ENCODE data around the gene MYO7A. TPM values are rescaled to one million over a fixed set of nuclear protein-coding genes. Genes with fewer than 3 reads are reported as not detected.

Gene MYO7A
- total and polyA plus RNA-seq, 2 of the 8 experiments (the other 6 are each of a cell fraction or from before 2014, with no cell fraction given): 1.5 to 1.9 TPM

DNA sequence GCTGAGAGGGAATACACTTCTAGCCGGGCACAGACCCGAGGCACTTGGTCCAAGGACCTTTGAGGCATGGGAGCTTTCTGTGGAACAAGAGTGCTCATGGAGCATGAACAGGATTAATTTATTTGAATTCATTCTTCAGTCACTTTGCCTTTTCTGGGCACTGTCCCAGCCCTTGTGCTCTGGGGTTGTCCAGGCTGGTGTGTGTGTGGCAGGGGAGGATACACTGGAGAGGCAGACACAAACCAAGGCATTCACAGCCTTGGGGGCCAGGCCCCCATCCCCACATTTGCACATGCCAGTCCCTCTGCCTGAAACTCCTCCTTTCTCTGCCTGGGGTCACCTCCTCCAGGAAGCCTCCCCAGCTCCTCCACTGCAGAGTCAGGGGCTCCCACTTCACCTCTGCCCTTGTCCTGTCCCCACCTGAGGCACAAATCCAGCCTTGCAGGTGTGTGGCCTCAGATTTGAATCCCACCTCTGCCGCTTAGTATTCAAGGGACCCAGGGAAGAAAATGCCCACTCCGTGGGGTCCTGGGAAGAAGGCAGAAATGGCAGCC is 55.5 kb downstream of the MYO7A start:
- H4K5ac ChIP-seq (ENCODE audit: insufficient read length, low read depth, low read length): no peak overlapping the region

More for the DNA sequence above, 55.5 kb downstream of the MYO7A start:
- H2AK5ac ChIP-seq (ENCODE audit: low read depth, low read length): no peak overlapping the region
- no peak overlapping the region for H3K56ac ChIP-seq (replicated peaks; ENCODE audit: insufficient read length, low read depth, low read length)
- H4K91ac ChIP-seq (replicated peaks; ENCODE audit: insufficient read length, low read length): no peak overlapping the region
- CTCF ChIA-PET (ENCODE audit: partially characterized antibody): interaction anchor here (0.6 to 15.1 kb wide), 8 partner anchors 9 to 93 kb away, joined by 3 to 187 read pairs (median 4); partner anchors contain the start of gene MYO7A
- no peak overlapping the region for H2BK12ac ChIP-seq (ENCODE audit: low read depth, low read length)
- H3K79me2 ChIP-seq (ENCODE audit: control insufficient read depth in 1 of 2, insufficient read depth in 2 of 2, low read length in 2 of 2): no peaks in the 10 kb centered on the region
- no peaks in the 10 kb centered on the region for H3K4me1 ChIP-seq (replicated peaks in 1 of 4; ENCODE audit: control insufficient read depth in 3 of 4, insufficient read depth in 4 of 4, low read length in 3 of 4)
- H2BK15ac ChIP-seq (ENCODE audit: low read length): no peak overlapping the region
- no peak overlapping the region for H3K27ac ChIP-seq (ENCODE audit: low read depth, low read length)
- no peak overlapping the region for H3K4me3 ChIP-seq (ENCODE audit: extremely low read depth in 1 of 4, insufficient read depth in 2 of 4, low read depth in 3 of 4, low read length in 4 of 4)
- H3K9me3 ChIP-seq (ENCODE audit: insufficient read depth in 2 of 2, low read depth in 1 of 2, low read length in 1 of 2): no peaks in the 10 kb centered on the region
- no peaks in the 10 kb centered on the region for H3K79me1 ChIP-seq (ENCODE audit: low read depth, low read length)
- H3K23ac ChIP-seq (ENCODE audit: insufficient read length): no peak overlapping the region
- no peak overlapping the region for H3K18ac ChIP-seq (ENCODE audit: extremely low read depth, low read length)
- TF ChIP-seq, protein P1, sequence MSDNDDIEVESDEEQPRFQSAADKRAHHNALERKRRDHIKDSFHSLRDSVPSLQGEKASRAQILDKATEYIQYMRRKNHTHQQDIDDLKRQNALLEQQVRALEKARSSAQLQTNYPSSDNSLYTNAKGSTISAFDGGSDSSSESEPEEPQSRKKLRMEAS (IDR thresholded peaks at IDR 0.05): no peak
- TF ChIP-seq SAP30 (IDR thresholded peaks at IDR 0.05; ENCODE audit: insufficient read depth, insufficient replicate concordance, low read length) (no peak), GTF2F1 (IDR thresholded peaks at IDR 0.05; ENCODE audit: borderline replicate concordance, low read depth, low read length) (no peak), JUND (IDR thresholded peaks at IDR 0.05; ENCODE audit: low read length) (no peak), CEBPB (IDR thresholded peaks at IDR 0.05; ENCODE audit: low read depth, low read length) (no peak), SRF (IDR thresholded peaks at IDR 0.05; ENCODE audit: low read depth, low read length) (no peak), BACH1 (IDR thresholded peaks at IDR 0.05; ENCODE audit: low read length) (no peak)
- H2BK5ac ChIP-seq (ENCODE audit: low read depth, low read length): no peak overlapping the region
- H2AFZ ChIP-seq (ENCODE audit: low read length): no peak overlapping the region
- POLR2A ChIA-PET (ENCODE audit: partially characterized antibody): interaction anchor here (1.2 kb wide), 1 partner anchor 12 kb away, joined by 3 read pairs; no protein-coding TSS in a partner anchor
- no peaks in the 10 kb centered on the region for H3K36me3 ChIP-seq (ENCODE audit: control insufficient read depth in 2 of 4, insufficient read depth in 4 of 4, low read length in 3 of 4)
- H3K14ac ChIP-seq (ENCODE audit: insufficient read length): no peak overlapping the region
- no peak overlapping the region for H3K9ac ChIP-seq (replicated peaks in 1 of 4; ENCODE audit: extremely low read depth in 1 of 4, low read depth in 3 of 4, low read length in 3 of 4)
- H2BK20ac ChIP-seq (ENCODE audit: low read length): no peak overlapping the region
- no peak overlapping the region for H2BK120ac ChIP-seq (replicated peaks; ENCODE audit: low read depth, low read length)
- H4K8ac ChIP-seq (ENCODE audit: extremely low read depth, insufficient read depth, low read length): no peak overlapping the region; the same call in 1 of the 2 replicates
- no peaks in the 10 kb centered on the region for H4K20me1 ChIP-seq (replicated peaks in 1 of 2; ENCODE audit: control insufficient read depth in 1 of 2, insufficient read depth in 2 of 2, low read length in 2 of 2)
- no peak overlapping the region for H3K4ac ChIP-seq (replicated peaks; ENCODE audit: insufficient read length, low read depth, low read length)
- H3K23me2 ChIP-seq (ENCODE audit: low read depth, low read length): no peaks in the 10 kb centered on the region
- no peaks in the 10 kb centered on the region for H3K27me3 ChIP-seq (replicated peaks in 1 of 4; ENCODE audit: control insufficient read depth in 3 of 4, extremely low read depth in 1 of 4, insufficient read depth in 3 of 4, low read length in 3 of 4)
- DNase-seq (ENCODE audit: low read depth in 1 of 2, low spot score in 2 of 2) (no peak), FAIRE-seq (no peak)
- no peak overlapping the region for H3K4me2 ChIP-seq (ENCODE audit: insufficient read depth in 1 of 2, low read depth in 2 of 2, low read length in 2 of 2)
- WGBS, 2 experiments (ENCODE audit: extremely low coverage in 1 of 2, insufficient coverage in 1 of 2, insufficient read length in 1 of 2, insufficient replicate concordance in 2 of 2, low coverage in 1 of 2, low lambda C conversion rate in 2 of 2, missing lambda C conversion rate in 1 of 2): 97% methylated on average over 3 of the region's 4 CpGs; no CpG with 5 or more reads in 1 of the 2 experiments
